A673 (cell line): ENCODE results near the gene MRPS23. TPM values are rescaled to one million over a fixed set of nuclear protein-coding genes. Genes with fewer than 3 reads are reported as not detected.

Experiments used
- BruUV-seq: library from RNA; stranded (reverse); fragments of 400-500 nt; replicated peaks from 2 replicates; lab custom pipeline; 2021; lab: Mats Ljungman, UMichigan
- CTCF ChIA-PET: fragments of 300-600 bp; sonication (Branson Sonifier 250); formaldehyde crosslinking; loops from one replicate; lab custom pipeline; 2022; ENCODE audit warnings: antibody characterized with exemption; lab: Charles Lee
- POLR2A ChIA-PET: fragments of 300-600 bp; sonication (Branson Sonifier 250); formaldehyde crosslinking; loops from one replicate; lab custom pipeline; 2022; ENCODE audit warnings: antibody characterized with exemption; ENCODE audit not compliant: low non-redundant PET; lab: Charles Lee
- DNase-seq: peaks from one replicate; pipeline ENCODE4 v3.0.0-alpha.2; 2015; ENCODE audit warnings: low spot score
- H3K27ac ChIP-seq: fragments of 200-600 bp; sonication (generic); 2 replicates; pipeline ENCODE4 v1.5.1; 2016; ENCODE audit warnings: mixed run types, low read depth, mild to moderate bottlenecking, mixed read lengths, antibody characterized with exemption, low read length; ENCODE audit not compliant: poor library complexity, severe bottlenecking
- H3K27me3 ChIP-seq: fragments of 200-600 bp; sonication (generic); replicated peaks from 2 replicates; pipeline ENCODE4 v1.6.1; 2017; ENCODE audit warnings: mixed run types, low read depth, mild to moderate bottlenecking, mixed read lengths, antibody characterized with exemption, low read length; ENCODE audit not compliant: insufficient read depth, poor library complexity
- H3K36me3 ChIP-seq: fragments of 200-600 bp; sonication (generic); 2 replicates; pipeline ENCODE4 v1.6.1; 2016; ENCODE audit warnings: mixed run types, mild to moderate bottlenecking, mixed read lengths, antibody characterized with exemption, low read length; ENCODE audit not compliant: insufficient read depth, poor library complexity, severe bottlenecking
- H3K4me1 ChIP-seq: fragments of 200-600 bp; sonication (generic); 2 replicates; pipeline ENCODE4 v1.6.1; 2017; ENCODE audit warnings: mixed run types, mild to moderate bottlenecking, mixed read lengths, antibody characterized with exemption, low read length; ENCODE audit not compliant: insufficient read depth, poor library complexity, severe bottlenecking
- H3K4me3 ChIP-seq: fragments of 200-600 bp; sonication (generic); 2 replicates; pipeline ENCODE4 v1.5.1; 2016; ENCODE audit warnings: low read depth, mixed run types, mild to moderate bottlenecking, mixed read lengths, low read length; ENCODE audit not compliant: poor library complexity, severe bottlenecking
- H3K9me3 ChIP-seq: fragments of 200-600 bp; sonication (generic); 2 replicates; pipeline ENCODE4 v1.6.1; 2016; ENCODE audit warnings: mixed run types, low read depth, mild to moderate bottlenecking, mixed read lengths, antibody characterized with exemption, low read length; ENCODE audit not compliant: poor library complexity, severe bottlenecking
- EZH2 ChIP-seq: fragments of 200-600 bp; sonication (generic); IDR thresholded peaks from 2 replicates; pipeline ENCODE4 v1.6.1; 2017; ENCODE audit warnings: borderline replicate concordance, low read depth, mild to moderate bottlenecking, mixed read lengths, antibody characterized with exemption, low read length; ENCODE audit not compliant: poor library complexity, severe bottlenecking
- intact Hi-C: fragments of 100-400 bp; cut with micrococcal nuclease; formaldehyde crosslinking; loops from one replicate; pipeline ENCODE4 v1.10.0; 2022; ENCODE audit not compliant: unreplicated experiment
- total RNA-seq: library from RNA; stranded (reverse); gene quantifications from 2 replicates; pipeline ENCODE4 v1.2.3, GENCODE V29; 2021
- TF ChIP-seq, protein P1 (sequence below): fragments of 300-800, 200-600 bp; sonication (generic); conservative IDR thresholded peaks from 2 replicates; pipeline ENCODE4 v1.5.1; 2017; ENCODE audit warnings: low read depth, mild to moderate bottlenecking, antibody characterized with exemption, low read length, moderate library complexity, mixed read lengths

The MRPS23 gene
- total RNA-seq, 1 experiment from 2014 or later: 94.2 TPM

DNA sequence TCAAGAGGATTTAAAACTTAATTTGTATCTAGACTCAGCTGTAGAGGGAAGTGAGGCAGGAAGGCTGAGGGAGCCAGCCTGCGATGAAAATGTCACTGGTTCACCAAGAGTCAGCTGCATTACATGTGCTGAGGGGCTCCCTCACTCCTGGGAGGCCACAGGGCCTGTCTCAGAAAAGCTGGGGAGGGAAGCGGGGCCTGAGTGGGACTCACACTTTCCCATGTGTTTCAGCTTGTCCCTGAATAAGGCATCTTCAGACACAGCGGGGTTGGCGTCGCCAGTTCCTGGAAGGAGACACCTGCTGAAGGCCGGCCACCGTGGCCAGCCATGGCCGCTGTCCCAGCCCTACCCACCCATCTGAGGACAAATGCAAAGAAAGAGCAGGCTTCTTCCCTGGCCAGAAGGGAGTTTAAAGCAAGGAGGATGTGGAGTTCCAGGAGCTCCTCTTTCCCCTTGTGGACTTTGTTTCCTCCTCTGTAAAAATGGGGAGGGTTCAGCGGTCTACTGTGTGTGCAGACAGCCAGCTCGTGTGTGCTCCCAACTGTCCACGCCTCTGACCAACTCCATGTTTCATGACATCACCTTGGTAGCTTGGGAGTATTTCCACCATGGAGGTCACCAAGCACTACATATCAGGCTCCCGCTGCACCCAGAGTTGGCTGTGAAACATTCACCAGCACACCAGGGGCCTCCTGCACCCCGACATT is 19.2 kb upstream of the MRPS23 start:
- Histone ChIP-seq H3K27me3 (no peaks in the 10 kb centered on the region), H3K27ac (peak overlapping the region; percentile 52), H3K4me1 (peaks cover 21% of the 10 kb centered on the region), H3K4me3 (no peak overlapping the region), H3K9me3 (no peaks in the 10 kb centered on the region), H3K36me3 (peaks cover 26% of the 10 kb centered on the region)
- intact Hi-C loops: no loop called here
- no TSS peak for BruUV-seq
- no peak for DNase-seq
- POLR2A ChIA-PET: no interaction called here
- TF ChIP-seq EZH2: no peak
- TF ChIP-seq, protein P1, sequence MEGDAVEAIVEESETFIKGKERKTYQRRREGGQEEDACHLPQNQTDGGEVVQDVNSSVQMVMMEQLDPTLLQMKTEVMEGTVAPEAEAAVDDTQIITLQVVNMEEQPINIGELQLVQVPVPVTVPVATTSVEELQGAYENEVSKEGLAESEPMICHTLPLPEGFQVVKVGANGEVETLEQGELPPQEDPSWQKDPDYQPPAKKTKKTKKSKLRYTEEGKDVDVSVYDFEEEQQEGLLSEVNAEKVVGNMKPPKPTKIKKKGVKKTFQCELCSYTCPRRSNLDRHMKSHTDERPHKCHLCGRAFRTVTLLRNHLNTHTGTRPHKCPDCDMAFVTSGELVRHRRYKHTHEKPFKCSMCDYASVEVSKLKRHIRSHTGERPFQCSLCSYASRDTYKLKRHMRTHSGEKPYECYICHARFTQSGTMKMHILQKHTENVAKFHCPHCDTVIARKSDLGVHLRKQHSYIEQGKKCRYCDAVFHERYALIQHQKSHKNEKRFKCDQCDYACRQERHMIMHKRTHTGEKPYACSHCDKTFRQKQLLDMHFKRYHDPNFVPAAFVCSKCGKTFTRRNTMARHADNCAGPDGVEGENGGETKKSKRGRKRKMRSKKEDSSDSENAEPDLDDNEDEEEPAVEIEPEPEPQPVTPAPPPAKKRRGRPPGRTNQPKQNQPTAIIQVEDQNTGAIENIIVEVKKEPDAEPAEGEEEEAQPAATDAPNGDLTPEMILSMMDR: no peak
- CTCF ChIA-PET: no interaction called here

DNA sequence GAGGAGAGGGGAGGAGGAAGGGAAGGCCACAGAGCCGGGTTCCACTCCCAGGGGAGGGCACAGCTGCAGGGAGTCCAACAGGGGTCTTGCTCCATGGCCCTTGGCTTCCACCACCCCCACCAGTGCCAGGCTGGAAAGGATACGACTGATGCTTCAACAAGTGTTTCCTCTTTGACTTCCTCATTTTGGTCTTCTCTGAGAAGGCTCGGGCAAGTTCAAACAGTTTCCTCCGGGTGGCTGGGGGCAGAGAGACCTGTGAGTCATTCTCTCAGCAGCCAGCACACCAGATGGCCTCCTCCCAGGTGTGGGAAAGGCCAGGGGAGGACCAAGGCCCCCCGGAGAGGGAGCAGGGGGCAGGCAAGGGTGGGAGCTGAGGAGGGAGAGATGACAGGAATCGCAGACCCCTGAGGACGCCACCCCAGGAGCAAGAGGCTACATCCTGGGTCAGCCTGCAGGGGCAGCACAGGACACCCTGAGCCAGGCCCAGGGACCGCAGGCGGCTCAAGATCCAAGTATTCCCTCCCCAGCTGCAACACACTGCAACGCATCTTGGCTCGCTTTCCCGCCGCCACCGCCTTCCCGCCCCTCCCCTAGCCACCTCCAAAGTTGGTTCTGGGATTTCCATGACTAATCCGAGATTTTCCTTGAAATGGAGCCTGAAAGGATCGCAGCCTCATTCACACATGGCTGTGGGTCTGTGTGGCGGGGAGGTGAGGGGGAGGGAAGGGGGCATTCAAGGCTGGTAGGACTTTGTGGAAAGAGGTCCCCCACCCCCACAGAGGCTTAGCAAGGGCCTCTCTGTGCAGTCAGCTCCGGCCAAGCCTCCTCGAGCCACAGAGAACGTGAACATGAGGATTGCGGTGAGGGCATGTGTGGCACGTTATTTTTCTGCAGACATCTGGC is 18.4 kb upstream of the MRPS23 start:
- no peak for TF ChIP-seq EZH2
- TF ChIP-seq, protein P1: 0 out of 2 replicates have a peak, but pooled peaks have one; percentile 14
- CTCF ChIA-PET: interaction anchor here (0.6 kb wide), 1 partner anchor 100 kb away, joined by 4 read pairs; no protein-coding TSS in a partner anchor
- intact Hi-C loops: no loop called here
- POLR2A ChIA-PET: interaction anchor here (0.5 kb wide), 1 partner anchor 146 kb away, joined by 9 read pairs; no protein-coding TSS in a partner anchor
- H3K4me3 ChIP-seq: no peak overlapping the region
- H3K27me3 ChIP-seq: no peaks in the 10 kb centered on the region
- peaks cover 12% of the 10 kb centered on the region for H3K4me1 ChIP-seq
- no peaks in the 10 kb centered on the region for H3K9me3 ChIP-seq
- H3K36me3 ChIP-seq: peaks cover 23% of the 10 kb centered on the region
- no TSS peak for BruUV-seq
- no peak for DNase-seq
- H3K27ac ChIP-seq: peak overlapping the region; percentile 52

DNA sequence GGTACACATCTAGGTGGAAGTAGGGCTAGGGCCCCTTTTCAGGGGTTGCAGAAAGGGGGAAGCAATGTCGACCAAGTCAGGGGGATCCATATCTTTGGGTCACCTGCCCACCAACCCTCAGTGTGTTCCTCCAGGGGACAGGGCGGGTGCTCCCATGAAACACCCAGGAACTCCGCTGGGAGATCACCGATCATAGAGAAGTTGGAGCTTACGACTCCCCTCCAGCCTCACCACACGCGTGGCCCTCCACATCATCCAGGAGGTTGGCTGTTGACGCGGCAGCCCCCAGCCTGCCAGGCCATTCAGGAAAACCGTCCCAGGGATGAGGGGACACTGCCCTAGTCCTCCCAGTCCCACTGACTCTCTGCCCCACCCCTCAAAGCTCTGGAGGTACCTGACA is 17.3 kb upstream of the MRPS23 start:
- Histone ChIP-seq H3K4me1 (peaks cover 4% of the 10 kb centered on the region), H3K27me3 (no peaks in the 10 kb centered on the region), H3K27ac (peak overlapping the region; percentile 37), H3K4me3 (no peak overlapping the region), H3K36me3 (peaks cover 15% of the 10 kb centered on the region), H3K9me3 (no peaks in the 10 kb centered on the region)
- ChIA-PET POLR2A (interaction anchor here (0.5 kb wide), 1 partner anchor 147 kb away, joined by 9 read pairs; no protein-coding TSS in a partner anchor), CTCF (interaction anchor here (0.6 kb wide), 1 partner anchor 101 kb away, joined by 4 read pairs; no protein-coding TSS in a partner anchor)
- intact Hi-C loops: no loop called here
- DNase-seq: no peak
- TF ChIP-seq, protein P1: no peak
- TF ChIP-seq EZH2: no peak
- BruUV-seq: no TSS peak
